HFF-Myc (cell line): ENCODE results near the gene SPRED2.

ENCODE experiments used
- DNase-seq: peaks from one replicate; pipeline ENCODE4 v3.0.0-alpha.2; 2011; ENCODE audit warnings: low read depth; ENCODE audit errors: extremely low read depth
- H3K4me3 ChIP-seq: replicated peaks from 2 replicates; pipeline ENCODE4 v1.5.1; 2011; ENCODE audit warnings: low read depth, mild to moderate bottlenecking, control low read depth, low read length
- CTCF ChIP-seq: IDR thresholded peaks from 2 replicates; pipeline ENCODE4 v1.5.1; 2012; ENCODE audit warnings: mild to moderate bottlenecking, low read depth, low read length, control low read depth; ENCODE audit errors: missing control alignments

SPRED2 gene

DNA sequence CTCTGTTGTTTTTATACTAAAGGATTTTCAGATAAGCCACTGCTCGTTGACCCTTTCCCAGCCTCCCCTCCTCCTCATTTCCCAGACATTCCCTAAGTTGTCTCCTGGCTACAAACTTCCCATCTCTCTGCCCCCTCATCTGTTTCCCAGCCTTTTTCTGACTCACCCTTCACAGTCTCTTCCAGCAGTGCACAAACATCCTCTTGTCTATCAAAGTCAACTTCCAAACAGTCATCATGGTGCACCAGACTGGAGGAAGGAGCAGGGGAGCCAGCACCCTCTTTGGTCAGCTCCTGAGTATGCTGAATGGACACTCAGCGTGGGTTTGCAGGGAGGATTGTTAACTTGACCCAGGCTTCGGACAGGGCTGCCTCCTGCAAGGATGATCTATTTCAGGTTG is 26.6 kb upstream of the SPRED2 start:
- no peak for TF ChIP-seq CTCF
- no peak for DNase-seq
- no peak overlapping the region for H3K4me3 ChIP-seq

DNA sequence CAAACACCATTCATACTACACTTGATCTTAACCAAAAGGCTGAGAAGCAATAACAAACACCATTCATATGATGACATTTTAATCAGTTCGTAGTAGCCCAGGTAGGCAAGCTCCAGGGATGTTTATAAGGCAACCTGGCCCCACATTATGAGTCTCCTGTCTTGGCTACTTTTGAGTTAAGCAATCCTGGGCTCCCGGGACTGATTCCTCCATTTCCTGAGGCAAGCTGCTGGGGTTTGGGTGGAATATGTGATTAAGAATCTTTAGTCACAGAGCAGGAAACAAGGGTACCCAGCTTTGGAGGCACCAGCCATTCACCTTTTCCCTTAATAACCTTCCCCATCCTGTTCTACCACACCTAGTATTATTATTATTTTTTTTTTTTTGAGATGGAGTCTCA is 24.5 kb upstream of the SPRED2 start:
- H3K4me3 ChIP-seq = no peak overlapping the region
- TF ChIP-seq CTCF = no peak
- no peak for DNase-seq

GRCh38 chr2:65456064-65456463 is 23.7 kb upstream of the SPRED2 start:
- no peak overlapping the region for H3K4me3 ChIP-seq
- TF ChIP-seq CTCF = no peak
- DNase-seq = no peak

DNA sequence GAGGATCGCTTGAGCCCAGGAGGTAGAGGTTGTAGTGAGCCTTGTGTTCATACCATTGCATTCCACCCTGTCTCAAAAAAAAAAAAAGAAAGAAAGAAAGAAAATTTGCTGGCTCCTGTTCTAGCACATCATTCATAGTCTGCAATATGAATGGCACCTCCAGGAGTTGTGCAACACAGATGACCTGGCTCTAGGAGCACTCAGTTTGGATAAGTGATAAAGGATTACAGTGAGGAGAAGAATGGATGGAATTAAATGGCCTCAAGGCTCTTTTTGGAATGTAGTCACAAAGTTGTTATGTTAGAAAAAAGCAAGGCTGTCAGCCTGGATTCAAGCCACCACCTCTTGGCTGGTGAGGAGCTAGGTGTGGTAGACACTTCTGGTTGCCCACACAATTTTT is 21.5 kb upstream of the SPRED2 start:
- DNase-seq = no peak
- TF ChIP-seq CTCF = no peak
- H3K4me3 ChIP-seq = no peak overlapping the region

DNA sequence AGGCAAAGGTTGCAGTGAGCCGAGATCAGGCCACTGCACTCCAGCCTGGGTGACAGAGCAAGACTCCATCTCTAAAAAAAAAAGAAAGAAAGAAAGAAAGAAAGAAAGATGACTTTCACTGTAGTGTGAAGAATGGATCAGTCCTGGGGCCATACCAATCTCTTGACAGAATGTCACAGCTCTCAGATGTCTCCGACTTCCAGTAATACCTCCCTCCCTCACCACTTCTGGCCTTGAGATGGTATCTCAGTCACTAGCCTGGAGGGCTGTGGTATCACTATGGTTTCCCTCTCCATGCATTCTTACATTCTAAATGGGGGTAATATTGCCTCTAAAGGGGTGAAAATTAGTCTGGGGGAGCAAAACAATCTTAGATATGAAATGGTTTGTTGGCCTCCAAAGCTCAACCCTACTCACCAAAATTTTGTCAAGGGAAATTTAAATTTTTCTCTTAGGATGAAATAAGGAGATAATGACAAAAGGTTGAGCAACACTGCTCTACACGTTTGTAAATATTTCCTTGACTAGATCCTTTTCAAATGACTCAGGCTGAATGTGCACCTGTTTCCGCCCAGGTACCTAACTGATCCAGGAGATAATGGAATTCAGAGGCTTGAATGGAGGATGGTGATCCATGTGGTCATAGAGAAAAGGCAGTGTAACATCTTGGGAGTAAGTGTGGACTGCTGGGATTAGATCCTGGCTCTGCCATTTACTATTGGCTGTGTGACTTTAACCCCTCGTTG is 19.9 kb upstream of the SPRED2 start:
- H3K4me3 ChIP-seq = no peak overlapping the region
- DNase-seq = no peak
- TF ChIP-seq CTCF = no peak

DNA sequence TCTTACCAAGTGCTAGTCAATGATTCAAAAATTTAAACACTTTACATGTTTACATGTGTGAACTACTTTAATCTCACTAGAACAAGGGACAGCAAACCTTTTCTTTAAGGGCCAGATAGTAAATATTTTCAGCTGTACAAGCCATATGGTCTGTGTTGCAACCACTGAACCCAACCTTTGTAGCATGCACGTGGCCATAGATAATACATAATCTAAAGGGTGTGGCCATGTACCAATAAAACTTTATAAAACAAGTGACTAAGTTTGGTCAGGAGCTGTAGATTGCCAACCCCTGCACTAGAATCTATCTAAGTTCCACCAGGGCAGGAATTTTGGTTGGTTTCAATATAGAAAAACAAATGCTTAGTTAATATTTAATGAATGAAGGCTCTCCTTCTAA is 18.4 kb upstream of the SPRED2 start:
- no peak for TF ChIP-seq CTCF
- DNase-seq = no peak

GRCh38 chr2:65450393-65450792 is 18.0 kb upstream of the SPRED2 start:
- no peak for DNase-seq
- no peak for TF ChIP-seq CTCF
- H3K4me3 ChIP-seq = no peak overlapping the region

More for the DNA sequence above, 18.4 kb upstream of the SPRED2 start:
- no peak overlapping the region for H3K4me3 ChIP-seq
